ENCODE measurements around the gene GRIFIN.

Gene GRIFIN

GRCh38 chr7:2505401-2505800, 29.2 kb upstream of the GRIFIN start:
- no peak for DNase-seq (ENCODE audit: low read depth, low spot score)
- no peak overlapping the region for H3K4me3 ChIP-seq (ENCODE audit: low read depth, low read length)
- CTCF ChIA-PET: no interaction called here
- no peak for TF ChIP-seq CTCF (IDR thresholded peaks at IDR 0.05; ENCODE audit: insufficient read depth, low read length, missing control alignments)
- POLR2A ChIA-PET: interaction anchor here (0.6 kb wide), 1 partner anchor 54 kb away, joined by 4 read pairs; no protein-coding TSS in a partner anchor

GRCh38 chr7:2504889-2505375, 28.7 kb upstream of the GRIFIN start:
- ChIA-PET POLR2A (no interaction called here), CTCF (no interaction called here)
- no peak for TF ChIP-seq CTCF (IDR thresholded peaks at IDR 0.05; ENCODE audit: insufficient read depth, low read length, missing control alignments)
- no peak for DNase-seq (ENCODE audit: low read depth, low spot score)
- no peak overlapping the region for H3K4me3 ChIP-seq (ENCODE audit: low read depth, low read length)

- ChIA-PET CTCF (interaction anchor here (1.7 kb wide), 1 partner anchor 35 kb away, joined by 6 read pairs; no protein-coding TSS in a partner anchor), POLR2A (no interaction called here)
- H3K4me3 ChIP-seq (ENCODE audit: low read depth, low read length): no peak overlapping the region
- DNase-seq (ENCODE audit: low read depth, low spot score): no peak
- no peak for TF ChIP-seq CTCF (IDR thresholded peaks at IDR 0.05; ENCODE audit: insufficient read depth, low read length, missing control alignments)
Observed at GRCh38 chr7:2504128-2504888, 28.1 kb upstream of the GRIFIN start.

GRCh38 chr7:2503056-2503941, 27.1 kb upstream of the GRIFIN start:
- ChIA-PET POLR2A (no interaction called here), CTCF (interaction anchor here (1.3 to 1.7 kb wide), 2 partner anchors 16 to 34 kb away, joined by 3 to 6 read pairs; no protein-coding TSS in a partner anchor)
- no peak overlapping the region for H3K4me3 ChIP-seq (ENCODE audit: low read depth, low read length)
- DNase-seq (ENCODE audit: low read depth, low spot score): no peak
- TF ChIP-seq CTCF (IDR thresholded peaks at IDR 0.05; ENCODE audit: insufficient read depth, low read length, missing control alignments): no peak

GRCh38 chr7:2502647-2502966, 26.4 kb upstream of the GRIFIN start:
- ChIA-PET CTCF (interaction anchor here (1.3 to 1.7 kb wide), 2 partner anchors 15 to 34 kb away, joined by 3 to 6 read pairs; no protein-coding TSS in a partner anchor), POLR2A (no interaction called here)
- no peak for DNase-seq (ENCODE audit: low read depth, low spot score)
- no peak overlapping the region for H3K4me3 ChIP-seq (ENCODE audit: low read depth, low read length)
- no peak for TF ChIP-seq CTCF (IDR thresholded peaks at IDR 0.05; ENCODE audit: insufficient read depth, low read length, missing control alignments)
